KMS-11 (cell line): ENCODE data around the gene EPB41L1.

Experiments
- H2AFZ ChIP-seq: fragments of 200-600 bp; sonication (generic); 2 replicates; pipeline ENCODE4 v1.6.1; 2016; ENCODE audit warnings: antibody characterized with exemption, mixed run types, low read depth
- H3K27ac ChIP-seq: fragments of 200-600 bp; sonication (generic); 2 replicates; pipeline ENCODE4 v1.6.1; 2016; ENCODE audit warnings: mild to moderate bottlenecking, mixed run types
- H3K27me3 ChIP-seq: fragments of 200-600 bp; sonication (generic); 2 replicates; pipeline ENCODE4 v1.6.1; 2017; ENCODE audit warnings: mild to moderate bottlenecking, low read depth, mixed run types, moderate library complexity; ENCODE audit not compliant: insufficient read depth
- H3K36me3 ChIP-seq: fragments of 200-600 bp; sonication (generic); 2 replicates; pipeline ENCODE4 v1.6.1; 2017; ENCODE audit warnings: mild to moderate bottlenecking, mixed run types; ENCODE audit not compliant: insufficient read depth
- H3K4me1 ChIP-seq: fragments of 200-600 bp; sonication (generic); 2 replicates; pipeline ENCODE4 v1.6.1; 2016; ENCODE audit warnings: mild to moderate bottlenecking, low read depth, mixed run types; ENCODE audit not compliant: poor library complexity, severe bottlenecking
- H3K4me2 ChIP-seq: fragments of 200-600 bp; sonication (generic); 2 replicates; pipeline ENCODE4 v1.7.0; 2016; ENCODE audit warnings: mild to moderate bottlenecking, mixed run types
- H3K4me3 ChIP-seq: fragments of 200-600 bp; sonication (generic); IDR thresholded peaks from 2 replicates; pipeline ENCODE4 v1.6.1; 2017; ENCODE audit warnings: low read depth, low read length, mixed read lengths; ENCODE audit not compliant: insufficient read depth
- H3K79me2 ChIP-seq: fragments of 200-600 bp; sonication (generic); 2 replicates; pipeline ENCODE4 v1.6.1; 2016; ENCODE audit warnings: low read depth, mixed run types; ENCODE audit not compliant: insufficient read depth
- H3K9ac ChIP-seq: fragments of 200-600 bp; sonication (generic); 2 replicates; pipeline ENCODE4 v1.6.1; 2016; ENCODE audit warnings: mild to moderate bottlenecking, mixed run types
- H4K20me1 ChIP-seq: fragments of 200-600 bp; sonication (generic); 2 replicates; pipeline ENCODE4 v1.6.1; 2016; ENCODE audit warnings: mild to moderate bottlenecking, mixed run types; ENCODE audit not compliant: insufficient read depth
- CTCF ChIP-seq: fragments of 200-600 bp; sonication (generic); conservative IDR thresholded peaks from 2 replicates; pipeline ENCODE4 v1.6.1; 2017; ENCODE audit warnings: low read depth, mild to moderate bottlenecking, antibody characterized with exemption, low read length, moderate library complexity, mixed read lengths

EPB41L1 gene

GRCh38 chr20:36199345-36200257 is 45.1 kb downstream of the EPB41L1 start:
- Histone ChIP-seq H3K27ac (no peak overlapping the region), H4K20me1 (no peaks in the 10 kb centered on the region)
- peak; percentile 94 for TF ChIP-seq CTCF

GRCh38 chr20:36200451-36200850 is 45.9 kb downstream of the EPB41L1 start:
- H4K20me1 ChIP-seq, result no peaks in the 10 kb centered on the region
- no peak for TF ChIP-seq CTCF

More at GRCh38 chr20:36199345-36200257, 45.1 kb downstream of the EPB41L1 start:
- no peak overlapping the region for H2AFZ ChIP-seq
- no peak overlapping the region for H3K9ac ChIP-seq
- no peaks in the 10 kb centered on the region for H3K36me3 ChIP-seq
- no peak overlapping the region for H3K4me2 ChIP-seq
- H3K4me3 ChIP-seq, result no peak overlapping the region
- H3K79me2 ChIP-seq, result no peaks in the 10 kb centered on the region
- H3K27me3 ChIP-seq, result no peaks in the 10 kb centered on the region
- H3K4me1 ChIP-seq, result peaks cover 7% of the 10 kb centered on the region

GRCh38 chr20:36201198-36201597 is 46.7 kb downstream of the EPB41L1 start:
- no peak overlapping the region for H3K9ac ChIP-seq
- no peak for TF ChIP-seq CTCF
- no peaks in the 10 kb centered on the region for H3K36me3 ChIP-seq
- no peak overlapping the region for H3K27ac ChIP-seq
- H3K4me1 ChIP-seq, result peaks cover 7% of the 10 kb centered on the region
- H3K27me3 ChIP-seq, result no peaks in the 10 kb centered on the region
- no peak overlapping the region for H2AFZ ChIP-seq
- H3K79me2 ChIP-seq, result no peaks in the 10 kb centered on the region
- H3K4me2 ChIP-seq, result no peak overlapping the region
- no peak overlapping the region for H3K4me3 ChIP-seq
- H4K20me1 ChIP-seq, result no peaks in the 10 kb centered on the region

More at GRCh38 chr20:36200451-36200850, 45.9 kb downstream of the EPB41L1 start:
- Histone ChIP-seq H3K4me2 (no peak overlapping the region), H3K36me3 (no peaks in the 10 kb centered on the region), H3K79me2 (no peaks in the 10 kb centered on the region), H3K4me1 (peaks cover 7% of the 10 kb centered on the region), H3K27me3 (no peaks in the 10 kb centered on the region), H3K4me3 (no peak overlapping the region), H3K9ac (no peak overlapping the region), H2AFZ (no peak overlapping the region), H3K27ac (no peak overlapping the region)

- Histone ChIP-seq H3K27ac (no peak overlapping the region), H3K9ac (no peak overlapping the region), H4K20me1 (no peaks in the 10 kb centered on the region), H3K4me2 (no peak overlapping the region), H3K27me3 (no peaks in the 10 kb centered on the region), H3K36me3 (no peaks in the 10 kb centered on the region), H3K79me2 (no peaks in the 10 kb centered on the region), H3K4me1 (peaks cover 7% of the 10 kb centered on the region), H3K4me3 (no peak overlapping the region), H2AFZ (no peak overlapping the region)
- TF ChIP-seq CTCF, result peak; percentile 99
Observed at GRCh38 chr20:36202891-36203338, 48.4 kb downstream of the EPB41L1 start.
